ENCODE results near the gene ATP11B.
"Not testable (repeated sequence)": the region's sequence is repeated elsewhere in the genome, so short reads cannot be mapped to it uniquely, and the experiment has no call there.

The ATP11B gene

GRCh38 chr3:182848906-182849305 lies 55.6 kb downstream of the ATP11B start:
- no peak for DNase-seq

GRCh38 chr3:182855076-182855475 lies 61.8 kb downstream of the ATP11B start:
- no peak for DNase-seq

- DNase-seq = no peak
These were observed 68.0 kb downstream of the ATP11B start for GRCh38 chr3:182861348-182861747.

- DNase-seq = no peak
These were observed 69.0 kb downstream of the ATP11B start for GRCh38 chr3:182862159-182862860.

- DNase-seq = no peak
These were observed 75.8 kb downstream of the ATP11B start for GRCh38 chr3:182869059-182869458.

GRCh38 chr3:182870917-182871316 lies 77.6 kb downstream of the ATP11B start:
- not testable (repeated sequence) for DNase-seq

- DNase-seq = no peak
These were observed 85.8 kb downstream of the ATP11B start for GRCh38 chr3:182879031-182879611.

GRCh38 chr3:182886497-182886896 lies 93.2 kb downstream of the ATP11B start:
- no peak for DNase-seq

- DNase-seq = no peak
These were observed 96.8 kb downstream of the ATP11B start for GRCh38 chr3:182889948-182890629.

- no peak for DNase-seq
These were observed 98.1 kb downstream of the ATP11B start for GRCh38 chr3:182891364-182891763.

GRCh38 chr3:182892226-182892625 lies 98.9 kb downstream of the ATP11B start:
- DNase-seq = no peak

GRCh38 chr3:182895513-182896112 lies 102.3 kb downstream of the ATP11B start:
- DNase-seq = no peak

GRCh38 chr3:182896553-182896952 lies 103.2 kb downstream of the ATP11B start:
- DNase-seq = no peak

- no peak for DNase-seq
These were observed 108.9 kb downstream of the ATP11B start for GRCh38 chr3:182902236-182902635.

GRCh38 chr3:182904164-182904563 lies 110.9 kb downstream of the ATP11B start:
- no peak for DNase-seq

- no peak for DNase-seq
These were observed 112.3 kb downstream of the ATP11B start for GRCh38 chr3:182905623-182906022.

- no peak for DNase-seq
These were observed 112.7 kb downstream of the ATP11B start for GRCh38 chr3:182906036-182906435.

- DNase-seq = no peak
These were observed 115.2 kb downstream of the ATP11B start for GRCh38 chr3:182908471-182908870.

- DNase-seq = no peak
These were observed 116.2 kb downstream of the ATP11B start for GRCh38 chr3:182909318-182910040.

- DNase-seq = no peak
These were observed 117.9 kb downstream of the ATP11B start for GRCh38 chr3:182910936-182911781.

GRCh38 chr3:182911782-182912111 lies 118.4 kb downstream of the ATP11B start:
- DNase-seq = no peak

- no peak for DNase-seq
These were observed 119.2 kb downstream of the ATP11B start for GRCh38 chr3:182912474-182912873.

All from stimulated activated CD4-positive, alpha-beta T cell treated with anti-CD3 and anti-CD28 coated beads, Interleukin-15, amount 100 ng/mL, for 24 hours (primary cell).